HG03432 (cell line): Measurements from ENCODE around the gene MLLT3.
A peak's percentile ranks its signal among the peaks of the same experiment; 100 is the strongest.
"Not testable (repeated sequence)": the region's sequence is repeated elsewhere in the genome, so short reads cannot be mapped to it uniquely, and the experiment has no call there.

Source experiments
- ATAC-seq: cut with Tn5 transposase; IDR thresholded peaks from one replicate; pipeline ENCODE4 v1.9.1; 2021; ENCODE audit warnings: mild to moderate bottlenecking, moderate library complexity; ENCODE audit not compliant: unreplicated experiment

Gene MLLT3

GRCh38 chr9:20622330-20623020 is at the start of gene MLLT3:
Gene MLLT3, minus strand, starts transcription at chr9:20622499.
- peak; percentile 84 for ATAC-seq

DNA sequence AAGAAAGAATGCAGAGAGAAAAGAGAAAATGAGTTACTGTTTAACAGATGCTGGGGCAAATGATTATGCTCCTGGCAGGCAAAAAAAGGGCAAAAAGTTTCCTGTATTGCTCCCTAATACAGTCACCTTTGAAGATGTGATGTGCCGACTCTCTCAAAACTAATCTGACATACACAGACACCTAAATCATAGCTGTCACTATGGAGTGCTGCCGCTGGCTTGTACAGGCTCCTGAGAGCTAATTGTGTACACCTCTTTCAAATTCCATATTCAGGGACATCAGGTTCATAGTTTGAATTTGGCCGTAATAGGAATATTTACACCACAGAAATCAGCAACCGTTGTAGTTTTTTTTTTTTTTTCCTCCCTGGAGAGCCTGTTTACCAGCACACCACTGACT is 49.3 kb upstream of the MLLT3 start:
- ATAC-seq: no peak

GRCh38 chr9:20670395-20670794 is 48.1 kb upstream of the MLLT3 start:
- no peak for ATAC-seq

DNA sequence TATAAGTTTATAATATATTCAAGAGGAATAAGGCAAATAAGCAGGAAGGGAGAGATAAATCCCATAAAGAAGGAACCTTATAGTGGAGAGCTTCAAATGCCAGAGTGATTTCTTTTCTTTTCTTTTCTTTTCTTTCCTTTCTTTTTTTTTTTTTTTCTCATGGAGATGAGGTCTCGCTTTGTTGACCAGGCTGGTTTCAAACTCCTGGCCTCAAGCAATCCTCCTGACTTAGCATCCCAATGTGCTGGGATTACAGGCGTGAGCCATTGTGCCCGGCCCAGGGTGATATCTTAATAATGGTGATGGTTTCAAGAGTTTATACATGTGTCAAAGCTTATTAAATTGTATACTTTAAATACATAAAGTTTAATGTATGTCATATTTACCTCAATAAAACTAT is 42.2 kb upstream of the MLLT3 start:
- ATAC-seq: no peak

DNA sequence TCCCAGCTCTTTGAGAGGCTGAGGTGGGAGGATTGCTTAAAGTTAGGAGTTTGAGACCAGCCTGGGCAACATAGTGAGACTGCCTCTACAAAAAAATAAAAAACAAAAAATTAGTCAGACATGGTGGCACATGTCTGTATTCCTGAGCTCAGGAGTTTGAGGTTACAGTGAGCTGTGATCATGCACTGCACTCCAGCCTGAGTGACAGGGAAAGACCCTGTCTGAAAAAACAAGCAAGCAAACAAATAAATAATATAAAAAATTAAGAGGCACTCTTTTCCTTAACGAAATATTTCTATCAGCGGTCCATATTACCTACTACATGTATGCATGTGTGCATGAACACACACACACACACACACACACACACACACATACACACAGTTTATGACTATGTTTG is 40.8 kb upstream of the MLLT3 start:
- no peak for ATAC-seq

GRCh38 chr9:20662156-20662555 is 39.9 kb upstream of the MLLT3 start:
- ATAC-seq: no peak

GRCh38 chr9:20659474-20659967 is 37.2 kb upstream of the MLLT3 start:
- no peak for ATAC-seq

DNA sequence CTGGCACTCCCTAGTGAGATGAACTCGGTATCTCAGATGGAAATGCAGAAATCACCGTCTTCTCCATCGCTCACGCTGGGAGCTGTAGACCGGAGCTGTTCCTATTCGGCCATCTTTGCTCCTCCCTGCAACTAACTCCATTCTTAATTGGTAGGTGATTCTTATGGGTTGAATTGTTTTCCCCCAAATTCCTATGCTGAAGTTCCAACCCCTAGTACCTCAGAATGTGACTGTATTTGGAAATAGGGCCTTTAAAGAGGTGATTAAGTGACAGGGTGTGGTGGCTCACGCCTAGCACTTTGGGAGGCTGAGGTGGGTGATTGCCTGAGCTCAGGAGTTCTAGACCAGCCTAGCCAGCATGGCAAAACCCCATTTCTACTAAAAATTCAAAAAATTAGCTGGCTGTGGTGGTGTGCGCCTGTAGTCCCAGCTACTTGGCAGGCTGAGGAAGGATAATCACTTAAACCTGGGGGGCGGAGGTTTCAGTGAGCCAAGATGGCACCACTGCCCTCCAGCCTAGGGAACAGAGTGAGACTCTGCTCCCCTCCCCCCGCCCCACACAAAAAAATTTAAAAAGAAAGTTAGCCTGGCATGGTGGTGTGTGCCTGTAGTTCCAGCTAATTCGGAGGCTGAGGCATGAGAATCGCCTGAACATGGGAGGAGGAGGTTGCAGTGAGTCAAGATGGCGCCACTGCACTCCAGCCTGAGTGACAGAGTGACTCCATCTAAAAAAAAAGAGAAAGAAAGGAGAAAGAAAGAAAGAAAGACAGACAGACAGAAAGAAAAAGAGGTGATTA is 36.6 kb upstream of the MLLT3 start:
- ATAC-seq: no peak

DNA sequence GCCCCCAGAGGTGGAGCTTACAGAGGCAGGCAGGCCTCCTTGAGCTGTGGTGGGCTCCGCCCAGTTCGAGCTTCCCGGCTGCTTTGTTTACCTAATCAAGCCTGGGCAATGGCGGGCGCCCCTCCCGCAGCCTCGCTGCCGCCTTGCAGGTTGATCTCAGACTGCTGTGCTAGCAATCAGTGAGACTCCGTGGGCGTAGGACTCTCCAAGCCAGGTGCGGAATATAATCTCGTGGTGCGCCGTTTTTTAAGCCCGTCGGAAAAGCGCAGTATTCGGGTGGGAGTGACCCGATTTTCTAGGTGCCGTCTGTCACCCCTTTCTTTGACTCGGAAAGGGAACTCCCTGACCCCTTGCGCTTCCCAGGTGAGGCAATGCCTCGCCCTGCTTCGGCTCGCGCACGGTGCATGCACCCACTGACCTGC is 36.0 kb upstream of the MLLT3 start:
- ATAC-seq: not testable (repeated sequence)

- no peak for ATAC-seq
Observed at GRCh38 chr9:20651939-20652338, 29.6 kb upstream of the MLLT3 start.

DNA sequence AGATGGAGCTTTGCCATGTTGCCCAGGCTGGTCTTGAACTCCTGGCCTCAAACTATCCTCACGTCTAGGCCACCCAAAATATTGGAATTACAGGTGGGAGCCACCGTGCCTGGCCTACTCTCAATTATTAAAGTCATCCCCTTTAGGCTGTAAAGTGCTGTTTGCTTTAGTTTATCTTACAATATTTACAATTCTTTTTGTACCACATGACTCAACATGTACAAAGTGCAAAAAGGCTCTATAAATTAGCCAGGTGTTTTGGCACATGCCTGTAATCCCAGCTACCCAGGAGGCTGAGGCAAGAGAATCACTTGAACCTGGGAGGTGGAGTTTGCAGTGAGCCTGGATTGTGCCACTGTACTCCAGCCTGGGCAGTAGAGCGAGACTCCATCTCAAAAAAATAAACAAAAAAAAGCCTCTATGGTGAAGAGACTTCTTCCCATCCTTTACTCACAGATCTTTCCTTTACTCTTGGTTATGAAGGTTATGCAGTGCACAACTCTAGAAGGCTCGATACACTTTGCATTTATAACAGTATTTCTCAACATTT is 28.5 kb upstream of the MLLT3 start:
- ATAC-seq: no peak

- no peak for ATAC-seq
Observed at GRCh38 chr9:20650313-20650712, 28.0 kb upstream of the MLLT3 start.

DNA sequence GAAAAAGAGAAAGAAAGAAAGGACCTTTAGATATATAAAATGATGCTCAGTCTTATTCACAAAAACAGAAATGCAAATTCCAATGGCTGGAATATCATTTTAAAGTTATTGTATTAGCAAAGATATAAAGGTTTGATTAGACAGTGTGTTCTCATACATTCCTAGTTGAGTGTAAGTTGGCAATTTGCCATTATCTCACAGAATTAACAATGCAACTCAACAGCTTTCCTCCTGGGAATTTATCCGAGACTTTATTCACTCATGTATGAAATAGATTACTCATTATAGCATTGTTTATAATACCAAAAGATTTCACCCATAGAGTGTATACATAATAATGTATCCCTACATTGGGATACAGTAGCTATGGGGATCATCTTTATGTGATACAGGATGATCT is 27.1 kb upstream of the MLLT3 start:
- ATAC-seq: no peak

- no peak for ATAC-seq
Observed at GRCh38 chr9:20646656-20647055, 24.4 kb upstream of the MLLT3 start.

DNA sequence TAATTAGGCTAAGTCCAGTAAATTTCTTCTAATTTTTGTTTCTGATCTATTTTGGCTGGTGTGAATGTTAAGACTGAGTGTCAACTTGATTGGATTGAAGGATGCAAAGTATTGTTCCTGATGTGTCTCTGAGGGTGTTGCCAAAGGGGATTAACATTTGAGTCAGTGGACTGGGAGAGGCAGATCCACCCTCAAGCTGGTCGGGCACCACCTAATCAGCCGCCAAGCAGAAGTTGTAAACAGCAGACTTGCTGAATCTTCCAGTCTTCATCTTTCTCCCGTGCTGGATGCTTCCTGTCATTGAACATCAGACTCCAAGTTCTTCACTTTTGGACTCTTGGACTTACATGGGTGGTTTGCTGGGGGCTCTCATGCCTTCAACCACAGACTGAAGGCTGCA is 21.4 kb upstream of the MLLT3 start:
- no peak for ATAC-seq

DNA sequence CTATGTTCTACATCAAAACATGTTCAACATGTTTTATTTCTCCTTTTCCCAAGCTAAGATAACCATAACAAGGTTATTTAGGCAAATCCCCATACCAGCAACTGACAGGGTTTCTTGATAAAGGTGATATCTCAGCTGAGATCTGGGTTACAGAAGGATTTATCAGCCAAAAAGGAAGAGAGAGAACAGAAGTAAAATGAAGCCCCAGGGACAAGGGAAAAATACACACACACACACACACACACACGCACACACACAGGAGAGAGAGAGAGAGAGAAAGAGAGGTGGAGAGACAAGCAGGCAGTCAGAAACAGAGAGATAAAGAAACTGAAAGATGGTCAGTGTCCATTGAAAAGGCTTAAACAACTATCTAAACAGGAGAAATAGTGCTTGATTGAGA is 19.7 kb upstream of the MLLT3 start:
- no peak for ATAC-seq

DNA sequence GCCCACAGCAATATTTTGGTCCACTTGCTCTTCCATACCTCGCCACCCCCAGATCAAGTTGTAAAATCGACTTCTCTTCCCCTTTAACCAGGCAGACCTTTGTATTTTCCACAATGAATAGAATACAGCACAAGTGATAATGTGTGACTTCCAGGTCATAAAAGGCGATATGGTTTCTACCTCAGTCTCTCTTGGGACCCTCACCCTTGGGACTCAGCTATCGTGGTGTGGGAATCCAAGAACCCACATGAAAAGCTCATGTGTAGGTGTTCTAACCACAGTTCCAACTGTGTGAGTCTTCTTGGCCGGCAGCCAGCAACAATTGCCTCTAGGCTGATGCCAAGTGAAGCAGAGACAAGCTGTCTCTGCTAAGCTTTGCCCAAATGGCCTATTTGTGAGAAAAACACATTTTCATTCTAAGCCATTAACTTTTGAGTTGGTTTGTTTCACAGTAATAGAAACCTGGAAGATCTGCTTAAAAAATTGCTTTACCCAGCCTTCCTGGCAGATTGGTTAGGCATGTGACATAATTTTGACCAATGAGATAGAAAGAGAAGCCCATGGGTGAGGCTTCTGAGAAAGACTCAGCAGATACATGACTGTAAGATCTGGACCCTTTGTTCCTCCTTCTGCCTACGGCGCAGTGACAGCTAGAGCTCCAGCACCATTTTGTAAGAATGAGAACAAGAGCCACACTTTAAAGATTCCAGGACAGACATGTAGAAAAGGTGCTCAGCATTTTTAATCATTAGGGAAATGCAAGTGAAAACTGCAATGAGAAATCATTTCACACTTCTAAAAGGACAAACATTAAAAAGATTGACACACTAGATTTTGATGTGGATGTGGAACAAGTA is 18.3 kb upstream of the MLLT3 start:
- peak; percentile 92 for ATAC-seq

GRCh38 chr9:20636888-20637440 is 14.7 kb upstream of the MLLT3 start:
- ATAC-seq: no peak

DNA sequence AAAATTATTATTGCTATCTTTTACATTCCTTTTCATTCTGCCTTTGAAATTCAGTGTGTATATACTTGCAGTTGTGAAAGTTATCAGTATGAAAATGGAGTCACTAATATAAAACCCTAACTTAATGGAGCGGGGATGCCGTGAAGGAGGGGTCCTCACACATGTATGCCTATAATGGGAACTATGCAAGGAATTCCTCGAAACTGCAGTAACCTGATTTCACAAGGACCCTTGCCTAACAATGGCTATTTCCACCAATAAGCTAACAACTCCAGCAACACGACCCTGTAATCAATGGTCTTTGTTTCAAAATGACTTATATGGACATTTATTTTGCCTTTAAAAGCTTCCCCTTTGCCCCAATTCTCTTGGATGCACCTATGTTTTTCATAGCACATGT is 12.6 kb upstream of the MLLT3 start:
- no peak for ATAC-seq

- ATAC-seq: no peak
Observed at GRCh38 chr9:20632705-20633104, 10.4 kb upstream of the MLLT3 start.
